Esophagus muscularis mucosa (tissue), 4 donors: ENCODE data around the gene SIX3. TPM values are rescaled to one million over a fixed set of nuclear protein-coding genes. Genes with fewer than 3 reads are reported as not detected.

Experiments
- DNase-seq: peaks from one replicate; pipeline ENCODE4 v3.0.0-alpha.2; 2017; ENCODE audit errors: extremely low spot score
- H3K27ac ChIP-seq, 4 donors: fragments of 200-600 bp; sonication (generic); replicated peaks in 1 of 4; 1 replicate in 3 of 4; 2 replicates in 1 of 4; pipeline ENCODE4 v1.5.1; 2016 to 2019; ENCODE audit warnings: mild to moderate bottlenecking in 1 of 4
- H3K27me3 ChIP-seq, 4 donors: fragments of 200-600 bp; sonication (generic); one replicate each; pipeline versions ENCODE4 v1.5.1 to v1.6.0; 2016 to 2019
- H3K36me3 ChIP-seq, 4 donors: fragments of 200-600 bp; sonication (generic); one replicate each; pipeline ENCODE4 v1.5.1; 2016 to 2019
- H3K4me1 ChIP-seq, 4 donors: fragments of 200-600 bp; sonication (generic); one replicate each; pipeline ENCODE4 v1.5.1; 2016 to 2019
- H3K4me3 ChIP-seq, 4 donors: fragments of 200-600 bp; sonication (generic); 1 replicate in 2 of 4; 2 replicates in 2 of 4; pipeline ENCODE4 v1.5.1; 2016 to 2019; ENCODE audit warnings: mild to moderate bottlenecking in 4 of 4, moderate library complexity in 1 of 4
- H3K9me3 ChIP-seq, 4 donors: fragments of 200-600 bp; sonication (generic); 1 replicate in 3 of 4; 2 replicates in 1 of 4; pipeline ENCODE4 v1.5.1; 2016 to 2019
- CTCF ChIP-seq, 3 experiments: fragments of 200-600 bp in 2 of 3; fragments of 450-650 bp in 1 of 3; sonication (generic) in 2 of 3; IDR thresholded peaks; one replicate each; pipeline ENCODE4 v1.5.1; 2017 to 2019; ENCODE audit warnings: antibody characterized with exemption in 3 of 3, mild to moderate bottlenecking in 2 of 3, moderate library complexity in 1 of 3
- EP300 ChIP-seq: sonication (generic); formaldehyde crosslinking; IDR thresholded peaks from one replicate; pipeline ENCODE4 v1.6.1; 2017; ENCODE audit warnings: antibody characterized with exemption
- POLR2A ChIP-seq: fragments of 450-650 bp; IDR thresholded peaks from one replicate; pipeline ENCODE4 v1.6.1; 2017; ENCODE audit warnings: antibody characterized with exemption, moderate library complexity, mild to moderate bottlenecking, low read depth
- POLR2AphosphoS5 ChIP-seq, 2 donors: sonication (generic); formaldehyde crosslinking; IDR thresholded peaks; one replicate each; pipeline ENCODE4 v1.6.1; 2017; ENCODE audit warnings: antibody characterized with exemption in 2 of 2
- WGBS: methylation state at CpG from one replicate; pipeline ENCODE4 v1.1.5; 2018; 5-methylcytosine and 5-hydroxymethylcytosine counted together
- intact Hi-C: fragments of 100-400 bp; cut with DNase I; formaldehyde crosslinking; loops from one replicate; pipeline ENCODE4 v1.15.1; 2023
- total RNA-seq, 4 donors: library from RNA; depleted of rRNA; stranded (reverse); fragments of >200 nt; gene quantifications; one replicate each; pipeline versions ENCODE4 v1.1.0 to v1.2.1, GENCODE V29; 2016

Gene SIX3
- under 1 TPM; 0.11 to 0.42 (median 0.18) TPM for total RNA-seq

DNA sequence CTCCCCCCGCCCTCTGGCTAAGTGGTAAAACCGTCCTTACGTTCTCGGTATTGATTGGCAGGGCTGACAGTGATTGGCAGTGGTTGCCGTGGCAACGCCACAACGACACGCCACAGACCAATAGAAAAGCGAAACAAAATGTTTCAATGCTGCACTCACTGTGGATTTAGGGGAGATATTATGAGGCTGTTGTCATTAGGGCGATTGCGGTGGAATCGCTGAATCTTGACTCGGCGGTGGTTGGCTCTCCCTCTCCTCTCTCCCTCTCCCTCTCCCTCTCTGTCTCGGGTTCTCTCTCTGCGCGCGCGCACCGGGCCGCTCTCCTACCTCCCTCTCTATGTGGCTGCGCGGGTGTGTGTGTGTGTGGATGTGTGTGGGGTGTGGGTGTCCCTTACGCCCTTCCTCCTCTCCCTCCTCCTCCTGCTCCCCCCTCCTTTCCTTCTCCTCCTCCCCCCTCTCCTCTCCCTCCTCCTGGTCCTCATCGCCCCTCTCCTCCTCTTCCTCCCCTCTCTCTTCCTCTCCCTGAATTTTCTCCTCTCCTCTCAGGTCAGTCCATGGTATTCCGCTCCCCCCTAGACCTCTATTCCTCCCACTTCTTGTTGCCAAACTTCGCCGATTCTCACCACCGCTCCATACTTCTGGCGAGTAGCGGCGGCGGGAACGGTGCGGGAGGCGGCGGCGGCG lies at the start of gene SIX3:
Gene SIX3 (plus strand): TSS at position 152 of the 684 bp plus-strand sequence. CDS start 403 bp downstream, at position 555.
- 1% methylated on average over 39 of the region's 39 CpGs for WGBS
- Histone ChIP-seq H3K27me3 (peaks cover 11 to 100% (median 79%) of the 10 kb centered on the region in 4 donors), H3K27ac (no peak within 1 kb of the TSS), H3K4me1 (peaks cover 38 to 80% (median 68%) of the 10 kb centered on the region in 4 donors), H3K36me3 (no peaks in the 10 kb centered on the region), H3K4me3 (peak within 1 kb of the TSS; percentile 37 to 54 (median 42)), H3K9me3 (no peaks in the 10 kb centered on the region)
- no peak for TF ChIP-seq POLR2A
- intact Hi-C loops: no loop called here
- DNase-seq: no peak

DNA sequence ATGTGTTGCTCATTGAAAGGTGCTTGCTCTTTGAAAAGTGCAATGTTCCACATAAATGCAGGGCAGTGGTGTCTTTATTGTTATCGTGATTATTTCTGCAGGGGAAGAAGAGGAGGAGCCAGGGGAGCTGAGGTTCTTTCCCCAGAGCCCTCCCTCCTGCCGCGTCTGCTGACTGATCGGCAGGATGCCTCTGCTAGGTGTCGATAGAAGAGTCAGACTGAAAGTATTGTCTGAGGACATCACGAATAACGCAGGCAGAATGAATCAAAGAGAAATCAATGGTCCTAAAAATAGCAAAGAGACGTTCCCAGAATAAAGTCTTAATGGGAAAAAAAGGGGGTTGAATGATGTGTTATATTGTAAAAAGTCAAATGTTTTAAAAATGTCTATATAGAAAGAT lies 47.4 kb upstream of the SIX3 start:
- 47% methylated on average over 8 of the region's 8 CpGs for WGBS
- DNase-seq: no peak
- intact Hi-C loops: no loop called here
- H3K27me3 ChIP-seq: no peaks in the 10 kb centered on the region
- no peak overlapping the region for H3K27ac ChIP-seq
- no peaks in the 10 kb centered on the region for H3K36me3 ChIP-seq
- no peak overlapping the region for H3K4me3 ChIP-seq
- H3K4me1 ChIP-seq: no peaks in the 10 kb centered on the region
- no peak for TF ChIP-seq EP300
- TF ChIP-seq POLR2A: no peak
- H3K9me3 ChIP-seq: no peaks in the 10 kb centered on the region

DNA sequence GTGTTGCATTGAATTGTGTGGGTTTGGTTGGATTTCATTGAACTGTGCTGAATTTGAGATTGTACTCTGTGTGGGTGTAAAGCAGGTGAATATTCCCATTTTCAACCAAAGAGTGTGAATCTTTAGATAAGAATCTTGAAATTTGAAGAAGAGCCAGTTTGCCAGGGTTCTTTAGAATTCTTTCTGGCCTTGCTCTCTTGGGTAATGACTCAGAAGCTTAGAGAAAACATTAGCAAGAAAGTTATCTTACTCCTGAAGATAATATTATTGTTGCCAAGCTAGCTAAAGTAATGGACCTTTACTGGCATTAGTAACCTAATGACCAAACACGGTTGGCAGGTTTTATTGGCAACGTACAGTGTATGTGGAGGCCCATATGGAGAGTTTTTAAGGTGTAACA lies 46.4 kb upstream of the SIX3 start:
- Histone ChIP-seq H3K4me3 (no peak overlapping the region), H3K9me3 (no peaks in the 10 kb centered on the region), H3K27me3 (peaks cover 0 to 3% (median 0%) of the 10 kb centered on the region in 4 donors), H3K4me1 (no peaks in the 10 kb centered on the region), H3K27ac (no peak overlapping the region), H3K36me3 (no peaks in the 10 kb centered on the region)
- intact Hi-C loops: no loop called here
- TF ChIP-seq POLR2AphosphoS5 (IDR thresholded peaks at IDR 0.05) (no peak), POLR2A (no peak), EP300 (no peak)
- WGBS: 79% methylated on average over 2 of the region's 2 CpGs
- DNase-seq: no peak

DNA sequence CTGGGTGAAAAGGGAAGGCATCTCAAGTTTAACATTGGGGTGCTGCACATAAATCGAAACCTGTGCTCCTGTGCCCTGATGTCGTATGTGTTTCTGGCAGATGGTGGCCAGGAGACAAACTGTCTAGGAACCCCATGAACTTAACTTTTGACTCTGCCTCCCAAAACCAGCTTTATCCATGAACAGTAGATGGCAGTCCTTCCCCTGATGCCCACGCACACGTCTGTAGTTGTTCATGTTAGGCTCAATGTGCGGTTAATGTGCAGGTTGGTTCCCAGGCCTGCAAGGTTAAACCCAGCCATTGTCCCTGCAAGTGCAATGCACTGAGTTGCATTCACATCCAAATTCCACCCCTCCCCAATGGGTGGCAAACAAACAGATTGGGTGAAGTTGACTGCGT lies 44.1 kb upstream of the SIX3 start:
- Histone ChIP-seq H3K27ac (no peak overlapping the region), H3K27me3 (peaks cover 0 to 22% (median 0%) of the 10 kb centered on the region in 4 donors), H3K9me3 (no peaks in the 10 kb centered on the region), H3K36me3 (no peaks in the 10 kb centered on the region), H3K4me1 (peaks cover 0 to 4% (median 0%) of the 10 kb centered on the region in 4 donors), H3K4me3 (no peak overlapping the region)
- intact Hi-C loops: no loop called here
- WGBS: 93% methylated on average over 6 of the region's 6 CpGs
- TF ChIP-seq POLR2AphosphoS5 (IDR thresholded peaks at IDR 0.05) (no peak), POLR2A (no peak), CTCF (IDR thresholded peaks at IDR 0.05) (no peak), EP300 (no peak)
- no peak for DNase-seq

DNA sequence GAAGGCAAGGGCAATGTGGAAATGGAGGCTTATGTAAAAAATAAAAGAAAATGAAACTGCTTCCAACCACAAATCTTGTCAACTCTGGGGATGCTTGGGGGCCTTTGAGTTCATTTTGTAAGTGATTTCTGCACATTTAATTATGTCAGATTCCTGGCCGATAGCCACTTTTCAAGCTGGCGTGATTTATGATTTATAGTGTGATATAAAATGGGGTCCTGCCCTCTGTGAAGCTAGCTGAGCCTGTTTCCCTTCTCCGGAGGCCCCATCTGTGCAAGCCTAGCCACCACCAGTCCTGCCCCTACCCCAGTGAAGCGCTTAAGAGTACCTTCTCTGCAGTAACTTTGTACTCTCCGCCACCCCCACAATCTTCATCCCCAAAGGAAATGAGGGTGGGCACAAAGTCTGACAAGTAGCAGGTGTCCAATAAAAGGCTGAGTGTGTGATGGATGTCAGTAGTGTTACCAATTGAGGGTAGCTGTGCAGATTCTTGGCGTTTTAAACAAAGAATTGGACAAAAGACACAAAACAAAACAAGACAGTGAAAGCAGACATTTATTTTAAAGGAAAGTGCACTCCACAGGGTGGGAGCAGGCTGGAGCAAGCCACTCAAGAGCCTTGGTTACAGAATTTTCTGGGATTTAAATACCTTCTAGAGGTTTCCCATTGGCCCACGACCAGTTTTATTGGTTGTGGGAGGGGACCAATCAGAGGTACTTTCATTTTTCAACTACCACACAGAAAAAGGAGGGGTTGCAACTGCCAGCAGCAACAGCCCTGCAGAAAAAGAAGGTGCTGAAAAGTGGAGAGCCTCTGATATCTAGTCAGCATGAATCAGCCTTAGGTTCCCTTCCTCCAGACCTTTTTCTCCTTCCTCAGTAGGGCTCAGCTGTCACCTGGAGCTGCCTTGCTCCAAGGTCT lies 39.0 kb upstream of the SIX3 start:
- Histone ChIP-seq H3K9me3 (no peaks in the 10 kb centered on the region), H3K36me3 (no peaks in the 10 kb centered on the region), H3K27ac (no peak overlapping the region), H3K27me3 (peaks cover 0 to 56% (median 0%) of the 10 kb centered on the region in 4 donors), H3K4me1 (peaks cover 0 to 9% (median 0%) of the 10 kb centered on the region in 4 donors), H3K4me3 (no peak overlapping the region)
- TF ChIP-seq EP300: no peak
- TF ChIP-seq POLR2A: no peak
- TF ChIP-seq POLR2AphosphoS5 (IDR thresholded peaks at IDR 0.05): no peak
- no peak for TF ChIP-seq CTCF (IDR thresholded peaks at IDR 0.05)
- intact Hi-C loops: no loop called here
- 28% methylated on average over 7 of the region's 7 CpGs for WGBS
- no peak for DNase-seq

DNA sequence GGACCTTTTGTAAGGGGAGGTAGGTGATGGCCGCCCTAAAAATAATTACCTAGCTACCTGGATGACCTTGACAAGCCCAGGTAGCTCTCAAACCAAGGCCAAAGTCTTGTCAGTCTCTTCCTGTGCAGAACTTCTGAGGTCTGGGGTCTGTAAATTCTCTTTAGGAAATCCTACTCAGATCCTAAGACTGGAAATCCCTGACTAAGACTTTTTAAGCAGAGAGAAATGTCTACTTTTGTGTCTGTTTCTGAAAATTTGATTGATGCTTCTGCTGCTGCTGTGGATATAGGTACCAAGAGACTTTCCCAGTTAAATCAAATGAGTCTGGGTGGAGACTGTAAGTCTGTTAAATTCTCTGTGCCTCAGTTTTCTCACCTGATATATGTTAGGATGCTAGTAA lies 36.9 kb upstream of the SIX3 start:
- H3K4me1 ChIP-seq: peaks cover 0 to 9% (median 0%) of the 10 kb centered on the region in 4 donors
- peaks cover 0 to 10% (median under 1%) of the 10 kb centered on the region in 4 donors for H3K9me3 ChIP-seq
- intact Hi-C loops: no loop called here
- H3K27me3 ChIP-seq: peaks cover 0 to 73% (median 0%) of the 10 kb centered on the region in 4 donors
- H3K36me3 ChIP-seq: no peaks in the 10 kb centered on the region
- H3K27ac ChIP-seq: no peak overlapping the region
- TF ChIP-seq CTCF (IDR thresholded peaks at IDR 0.05) (no peak), POLR2AphosphoS5 (IDR thresholded peaks at IDR 0.05) (no peak), EP300 (no peak), POLR2A (no peak)
- 63% methylated on average over 1 of the region's 1 CpG for WGBS
- no peak for DNase-seq
- no peak overlapping the region for H3K4me3 ChIP-seq
